IPS DF 4.7 (cell line): ENCODE data around the gene PRDM2.

Experiments
- DNase-seq: peaks from one replicate; pipeline ENCODE4 v3.0.0-alpha.2; 2013; ENCODE audit warnings: low spot score; ENCODE audit errors: extremely low read depth

PRDM2 gene

DNA sequence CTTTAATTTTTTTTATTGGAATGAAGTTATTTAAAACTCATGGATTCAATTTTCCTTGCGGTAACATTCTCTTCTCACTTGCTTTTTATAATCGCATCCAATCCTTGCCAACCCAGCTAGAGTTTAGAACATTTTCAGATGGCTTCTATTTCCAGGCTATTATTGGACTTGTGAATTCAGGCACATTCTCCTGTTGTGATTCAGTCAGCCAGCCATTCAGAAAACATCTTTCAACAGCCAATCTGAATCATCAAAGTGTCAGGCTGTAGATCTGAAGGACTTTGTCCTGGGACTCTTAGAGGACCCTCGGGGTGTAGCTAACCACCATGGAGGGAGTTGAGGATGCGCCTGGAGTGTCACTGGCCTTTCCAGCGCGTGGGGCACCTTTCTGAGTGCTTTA, 92.4 kb downstream of the PRDM2 start:
- no peak for DNase-seq

DNA sequence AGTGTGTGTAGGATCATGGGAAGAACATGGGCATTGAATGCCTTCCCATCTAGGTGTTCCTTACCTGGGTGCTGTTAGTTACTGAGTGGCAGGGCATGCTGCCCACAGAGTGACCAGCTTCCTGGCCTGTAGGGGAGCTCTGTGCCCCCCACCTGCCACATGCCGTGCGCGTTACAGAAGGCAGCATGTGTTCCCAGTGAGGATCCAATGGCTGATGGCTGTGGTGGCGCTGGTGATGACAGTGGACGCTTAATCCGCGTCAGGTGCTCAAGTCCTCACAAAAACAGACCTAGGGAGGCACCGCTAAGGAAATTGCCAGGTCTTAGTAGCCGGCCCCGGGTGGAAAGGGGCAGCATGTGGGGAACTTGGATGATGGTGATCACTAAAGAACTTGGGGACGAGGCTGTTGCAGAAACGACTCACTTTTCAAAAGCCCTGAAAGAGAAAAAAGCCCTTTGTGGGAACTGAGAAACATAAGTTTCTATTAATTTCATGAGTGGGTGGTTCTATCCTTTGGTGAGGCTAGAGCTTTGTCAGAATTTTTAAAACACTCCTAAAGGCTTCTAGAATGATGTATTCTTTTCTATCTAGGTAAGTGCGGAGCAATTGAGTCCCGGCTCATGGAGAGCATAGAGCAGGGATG, 93.2 kb downstream of the PRDM2 start:
- no peak for DNase-seq

GRCh38 chr1:13794231-13795187, 94.5 kb downstream of the PRDM2 start:
- no peak for DNase-seq

- DNase-seq, result no peak
These were observed 97.4 kb downstream of the PRDM2 start for GRCh38 chr1:13797397-13797796.

DNA sequence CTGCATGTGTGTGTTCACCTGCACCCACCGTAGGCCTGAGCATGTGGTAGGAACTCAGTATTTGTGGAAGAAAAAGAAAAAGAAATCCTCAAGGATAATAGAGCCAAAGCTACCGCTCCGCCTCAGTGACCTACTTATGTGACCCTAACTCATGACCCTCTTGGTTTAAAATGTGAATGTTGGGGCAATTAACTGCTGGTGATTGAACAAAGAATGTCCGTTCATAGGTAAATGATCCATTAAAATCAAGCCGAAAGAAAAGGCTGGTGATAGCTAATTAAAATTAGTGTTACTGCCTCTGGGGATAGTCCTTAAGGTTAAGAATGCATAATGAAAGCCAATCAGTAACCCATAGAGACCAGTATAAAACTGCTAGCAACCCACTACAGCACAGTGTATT, 98.1 kb downstream of the PRDM2 start:
- no peak for DNase-seq

DNA sequence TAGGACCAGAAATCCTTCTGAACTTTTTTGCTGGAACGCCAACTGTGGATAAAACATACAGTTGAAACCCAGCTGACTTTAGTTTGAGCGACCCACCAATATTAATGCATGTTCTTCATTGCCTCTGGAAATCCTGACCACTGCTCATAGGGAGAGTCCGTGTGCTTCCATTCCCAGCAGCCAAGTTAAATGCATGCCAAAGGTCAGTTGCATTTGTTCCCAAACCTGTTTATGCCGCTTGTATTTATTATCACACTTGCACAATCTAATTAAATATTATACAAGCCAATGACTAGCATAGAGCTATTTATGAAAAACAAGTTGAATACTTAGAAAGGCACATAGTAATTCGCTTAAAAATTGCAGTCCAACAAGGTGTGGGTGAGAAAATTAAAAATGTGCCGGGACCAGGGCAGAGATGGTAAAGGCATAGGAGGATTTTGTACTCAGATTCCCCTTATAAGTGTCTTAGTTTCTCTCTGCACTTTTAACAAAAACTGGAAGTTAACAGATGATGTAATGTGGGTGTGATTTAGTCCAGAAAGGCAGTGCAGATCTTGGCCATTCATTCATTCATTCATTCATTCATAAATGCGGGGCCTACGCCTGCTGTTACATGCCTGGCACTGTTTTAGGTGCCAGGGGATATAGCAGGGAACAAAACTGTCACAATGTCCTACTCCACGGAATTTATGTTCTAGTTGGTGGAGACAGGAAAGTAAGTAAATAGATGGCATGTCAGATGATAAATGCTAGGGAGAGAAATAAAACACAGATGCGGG, 99.7 kb downstream of the PRDM2 start:
- DNase-seq, result no peak

GRCh38 chr1:13801232-13801631, 101.2 kb downstream of the PRDM2 start:
- DNase-seq, result no peak

- no peak for DNase-seq
These were observed 101.9 kb downstream of the PRDM2 start for GRCh38 chr1:13801655-13802486.

DNA sequence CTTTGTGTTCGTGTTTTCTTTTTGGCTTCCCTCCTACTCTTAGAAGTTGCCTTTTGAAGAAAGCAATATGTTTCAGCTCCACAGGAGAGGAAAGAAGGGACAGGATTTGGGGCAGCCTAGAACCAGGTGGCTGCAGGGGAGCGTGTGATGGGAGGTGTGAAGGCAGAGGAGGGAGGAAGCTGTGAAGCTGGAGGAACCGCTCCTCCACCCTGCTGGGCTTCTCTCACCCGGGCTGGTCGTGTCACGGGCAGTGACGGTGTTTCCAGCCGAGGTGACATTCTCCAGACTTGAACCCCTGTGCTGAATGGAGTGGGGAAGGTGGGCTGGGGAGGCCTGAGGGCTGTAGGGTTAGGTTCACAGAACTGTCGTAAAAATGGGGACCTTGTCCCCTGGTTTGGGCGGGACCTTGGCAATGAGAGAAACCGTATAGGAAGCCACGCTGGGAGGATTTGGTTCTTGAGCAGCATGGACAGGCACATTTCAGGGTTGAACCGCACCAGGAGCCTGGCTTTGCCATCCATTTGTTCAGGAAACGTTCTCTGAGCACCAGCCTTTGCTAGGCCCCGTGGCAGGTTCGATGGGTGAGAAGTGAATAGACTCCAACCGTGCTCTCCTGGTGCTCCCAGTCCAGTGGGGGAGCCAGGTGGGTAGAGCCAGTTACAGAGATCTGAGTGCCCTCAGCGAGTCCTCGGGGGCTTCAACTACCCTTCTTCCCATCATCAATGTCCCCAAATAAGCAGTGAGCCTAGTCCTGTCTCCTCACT, 103.0 kb downstream of the PRDM2 start:
- DNase-seq, result no peak

GRCh38 chr1:13803546-13804239, 103.7 kb downstream of the PRDM2 start:
- no peak for DNase-seq

DNA sequence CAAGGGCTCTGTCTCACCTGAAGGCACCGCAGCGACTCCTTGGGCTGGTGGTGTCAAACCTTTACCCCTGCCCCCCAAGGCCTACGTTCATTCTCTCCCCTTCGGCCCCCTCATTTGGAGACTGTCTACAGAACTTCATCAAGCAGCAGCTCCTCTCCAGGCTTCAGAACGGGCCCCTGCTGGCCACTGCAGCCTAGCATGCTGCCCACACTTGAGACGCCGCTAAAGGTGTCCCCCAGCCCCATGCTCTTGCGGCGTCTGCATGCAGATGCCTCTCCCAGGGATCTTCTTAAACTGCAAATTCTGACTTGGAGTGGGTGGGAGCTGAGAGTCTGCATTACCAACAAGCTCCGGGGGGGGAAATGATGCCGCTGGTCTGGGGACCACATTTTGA, 104.2 kb downstream of the PRDM2 start:
- DNase-seq, result no peak

DNA sequence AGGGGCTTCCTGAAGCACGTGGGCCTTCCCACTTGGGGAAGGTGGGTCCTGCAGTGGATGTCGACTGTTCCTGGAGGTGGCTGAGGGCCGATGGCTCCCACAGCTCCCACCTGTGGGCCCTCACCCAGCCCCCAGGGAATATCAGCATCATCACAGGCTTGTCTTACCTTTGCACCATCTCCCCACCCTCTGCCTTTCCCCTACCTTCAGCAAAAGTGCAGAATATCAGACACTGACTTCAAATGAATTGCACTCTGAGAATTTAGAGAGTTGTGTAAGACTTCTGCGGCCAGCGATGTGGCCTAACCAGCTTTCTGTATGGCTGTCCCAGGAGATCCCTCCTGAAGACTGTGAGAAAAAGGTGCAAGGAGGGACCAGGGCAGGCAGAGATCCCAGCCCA, 105.4 kb downstream of the PRDM2 start:
- DNase-seq, result no peak

- DNase-seq, result no peak
These were observed 106.1 kb downstream of the PRDM2 start for GRCh38 chr1:13806108-13806507.

- DNase-seq, result no peak
These were observed 107.2 kb downstream of the PRDM2 start for GRCh38 chr1:13807209-13807608.

DNA sequence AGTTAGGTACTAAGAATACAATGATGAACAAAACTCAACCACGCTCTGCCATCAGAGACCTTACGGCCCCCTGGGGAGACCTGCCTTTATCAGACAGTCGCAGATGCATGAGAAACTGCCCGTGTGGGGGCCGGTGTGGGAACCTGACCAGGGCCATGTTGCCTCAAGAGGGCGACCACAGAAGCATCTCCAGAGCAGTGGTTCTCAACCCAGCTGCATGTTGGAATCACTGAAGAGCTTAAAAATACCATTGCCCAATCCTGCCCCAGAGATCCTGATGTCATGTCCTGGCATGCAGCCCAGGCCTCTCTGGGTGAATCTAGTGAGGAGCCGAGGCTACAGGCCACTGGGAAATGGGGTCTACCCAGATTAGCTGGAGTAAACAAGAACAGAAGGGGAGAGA, 108.7 kb downstream of the PRDM2 start:
- DNase-seq, result no peak

DNA sequence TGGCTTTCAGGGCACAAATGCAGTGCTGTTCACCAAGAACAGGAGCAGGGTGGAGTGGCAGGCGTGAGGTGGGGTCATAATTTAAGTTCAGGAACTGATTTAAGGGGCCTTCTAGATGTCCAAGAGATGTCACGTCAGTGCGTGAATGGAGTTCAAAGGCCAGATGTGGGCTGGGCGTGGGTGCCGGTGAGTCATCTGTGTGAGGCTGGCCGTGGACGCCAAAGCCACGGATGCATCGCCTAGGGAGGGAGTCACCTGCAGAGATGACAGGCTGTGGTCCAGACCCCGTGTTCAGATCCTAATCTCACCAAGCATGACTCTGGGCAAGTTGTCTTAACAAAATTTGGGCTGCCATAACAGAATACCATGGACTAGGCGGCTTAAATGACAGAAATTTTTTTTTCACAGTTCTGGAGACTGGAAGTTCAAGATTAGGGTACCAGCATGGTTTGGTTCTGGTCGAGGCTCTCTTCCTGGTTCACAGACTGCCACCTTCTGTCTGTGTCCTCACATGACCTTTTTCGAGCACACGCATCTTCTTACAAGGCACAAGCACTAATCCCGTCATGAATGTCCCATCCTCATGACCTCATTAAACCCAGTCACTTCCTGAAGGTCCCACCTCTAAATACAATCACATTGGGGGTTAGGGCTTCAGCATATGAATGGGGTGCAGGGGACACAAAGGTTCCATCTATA, 109.6 kb downstream of the PRDM2 start:
- DNase-seq, result no peak

DNA sequence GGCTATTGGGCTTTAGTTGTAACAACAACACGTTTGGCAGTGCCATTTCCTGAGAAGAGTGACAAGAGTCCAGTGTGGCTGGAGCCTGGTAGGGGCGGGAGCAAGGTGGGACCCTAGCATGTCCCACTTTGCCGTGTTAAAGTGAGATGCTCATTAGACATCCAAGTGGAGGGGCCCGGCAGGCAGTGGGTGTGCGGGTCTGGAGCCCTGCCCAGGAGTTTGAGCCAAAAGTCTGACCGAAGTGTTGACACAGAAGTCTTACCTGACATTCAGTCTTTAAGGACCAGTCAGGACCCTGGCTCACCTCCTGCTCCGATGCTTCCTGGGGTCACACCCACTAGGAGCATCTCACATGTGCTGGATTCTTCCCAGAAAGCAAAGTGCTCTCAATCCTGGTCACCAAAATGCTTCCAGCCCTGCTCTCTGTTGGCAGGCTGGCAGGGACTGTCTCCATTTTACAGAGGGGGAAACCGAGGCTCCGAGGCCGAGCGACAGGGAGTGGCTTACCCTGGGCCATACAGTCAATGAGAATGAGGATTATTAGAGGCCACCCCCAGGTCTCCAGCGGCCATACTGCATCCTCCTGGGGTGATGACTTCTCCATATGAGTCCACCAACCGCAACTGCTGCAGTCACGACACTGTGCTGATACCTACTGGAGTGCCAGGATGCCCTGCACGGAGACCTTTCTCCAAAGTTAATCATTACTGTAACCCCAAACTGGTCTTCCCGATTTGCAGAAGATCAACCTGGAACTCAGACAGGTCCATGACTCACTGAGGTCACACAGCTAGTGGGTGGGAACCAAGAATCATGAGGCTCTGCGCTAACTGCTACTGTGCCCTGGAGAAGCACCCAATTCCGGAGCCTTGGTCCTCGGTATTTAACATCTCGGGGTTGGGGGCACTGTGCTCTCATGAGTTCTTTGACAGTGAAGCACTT, 112.7 kb downstream of the PRDM2 start:
- no peak for DNase-seq

- no peak for DNase-seq
These were observed 113.5 kb downstream of the PRDM2 start for GRCh38 chr1:13813398-13814012.
